Keratinocyte (primary cell): ENCODE results near the gene KRI1.

Experiments used
- EZH2 ChIP-seq: IDR thresholded peaks from one replicate; pipeline ENCODE4 v1.6.1; 2012; ENCODE audit warnings: inconsistent platforms, mild to moderate bottlenecking, low read length, moderate library complexity
- TF ChIP-seq, protein P1 (sequence below), 3 experiments: IDR thresholded peaks in 1 of 3; conservative IDR thresholded peaks in 1 of 3; optimal IDR thresholded peaks in 1 of 3; 2 replicates in 2 of 3; 3 replicates in 1 of 3; pipeline versions ENCODE3 to v1.5.1; 2011; ENCODE audit warnings: low read length in 3 of 3, mild to moderate bottlenecking in 3 of 3, moderate library complexity in 2 of 3, control low read depth in 1 of 3, inconsistent platforms in 1 of 3; ENCODE audit not compliant: insufficient read depth in 2 of 3; ENCODE audit errors: extremely low read depth in 1 of 3

DNA sequence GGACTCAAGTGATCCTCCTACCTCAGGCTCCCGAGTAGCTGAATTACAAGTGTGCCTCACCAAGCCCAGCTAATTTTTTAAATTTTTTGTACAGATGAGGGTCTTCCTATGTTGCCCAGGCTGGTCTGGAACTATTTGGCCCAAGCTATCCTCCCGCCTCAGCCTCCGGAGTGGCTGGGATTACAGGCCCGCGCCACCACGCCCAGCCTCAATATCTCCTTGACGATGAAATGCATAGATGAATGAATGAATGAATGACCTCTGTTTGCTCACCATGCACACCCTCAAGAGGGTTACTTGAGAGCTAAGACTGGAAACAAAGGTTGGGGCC is 36.2 kb upstream of the KRI1 start:
- TF ChIP-seq, protein P1, sequence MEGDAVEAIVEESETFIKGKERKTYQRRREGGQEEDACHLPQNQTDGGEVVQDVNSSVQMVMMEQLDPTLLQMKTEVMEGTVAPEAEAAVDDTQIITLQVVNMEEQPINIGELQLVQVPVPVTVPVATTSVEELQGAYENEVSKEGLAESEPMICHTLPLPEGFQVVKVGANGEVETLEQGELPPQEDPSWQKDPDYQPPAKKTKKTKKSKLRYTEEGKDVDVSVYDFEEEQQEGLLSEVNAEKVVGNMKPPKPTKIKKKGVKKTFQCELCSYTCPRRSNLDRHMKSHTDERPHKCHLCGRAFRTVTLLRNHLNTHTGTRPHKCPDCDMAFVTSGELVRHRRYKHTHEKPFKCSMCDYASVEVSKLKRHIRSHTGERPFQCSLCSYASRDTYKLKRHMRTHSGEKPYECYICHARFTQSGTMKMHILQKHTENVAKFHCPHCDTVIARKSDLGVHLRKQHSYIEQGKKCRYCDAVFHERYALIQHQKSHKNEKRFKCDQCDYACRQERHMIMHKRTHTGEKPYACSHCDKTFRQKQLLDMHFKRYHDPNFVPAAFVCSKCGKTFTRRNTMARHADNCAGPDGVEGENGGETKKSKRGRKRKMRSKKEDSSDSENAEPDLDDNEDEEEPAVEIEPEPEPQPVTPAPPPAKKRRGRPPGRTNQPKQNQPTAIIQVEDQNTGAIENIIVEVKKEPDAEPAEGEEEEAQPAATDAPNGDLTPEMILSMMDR (optimal IDR thresholded peaks at IDR 0.05 in 1 of 3, IDR thresholded peaks at IDR 0.05 in 1 of 3, conservative IDR thresholded peaks at IDR 0.05 in 1 of 3; ENCODE audit: extremely low read depth in 1 of 3, insufficient read depth in 2 of 3, low read length in 3 of 3): no peak
- no peak for TF ChIP-seq EZH2
